GM10248 (cell line): ENCODE data around the gene BCAR1.

ENCODE experiments used
- CTCF ChIA-PET: fragments of 300-600 bp; sonication (Branson Sonifier 250); formaldehyde crosslinking; extraction: SDS; loops from one replicate; lab custom pipeline; 2021; ENCODE audit warnings: antibody characterized with exemption; lab: Yijun Ruan, JAX
- POLR2A ChIA-PET: fragments of 350-650 bp; sonication (Branson Sonifier 250); formaldehyde crosslinking; extraction: SDS; loops from one replicate; lab custom pipeline; 2020; ENCODE audit warnings: antibody characterized with exemption; lab: Yijun Ruan, JAX
- DNase-seq: peaks from one replicate; pipeline ENCODE4 v3.0.0; 2012; ENCODE audit errors: extremely low spot score
- CTCF ChIP-seq: IDR thresholded peaks from 2 replicates; pipeline ENCODE4 v1.5.1; 2012; ENCODE audit warnings: mild to moderate bottlenecking, low read depth; ENCODE audit errors: extremely low read depth, missing control alignments, control extremely low read depth

Gene BCAR1, protein sequence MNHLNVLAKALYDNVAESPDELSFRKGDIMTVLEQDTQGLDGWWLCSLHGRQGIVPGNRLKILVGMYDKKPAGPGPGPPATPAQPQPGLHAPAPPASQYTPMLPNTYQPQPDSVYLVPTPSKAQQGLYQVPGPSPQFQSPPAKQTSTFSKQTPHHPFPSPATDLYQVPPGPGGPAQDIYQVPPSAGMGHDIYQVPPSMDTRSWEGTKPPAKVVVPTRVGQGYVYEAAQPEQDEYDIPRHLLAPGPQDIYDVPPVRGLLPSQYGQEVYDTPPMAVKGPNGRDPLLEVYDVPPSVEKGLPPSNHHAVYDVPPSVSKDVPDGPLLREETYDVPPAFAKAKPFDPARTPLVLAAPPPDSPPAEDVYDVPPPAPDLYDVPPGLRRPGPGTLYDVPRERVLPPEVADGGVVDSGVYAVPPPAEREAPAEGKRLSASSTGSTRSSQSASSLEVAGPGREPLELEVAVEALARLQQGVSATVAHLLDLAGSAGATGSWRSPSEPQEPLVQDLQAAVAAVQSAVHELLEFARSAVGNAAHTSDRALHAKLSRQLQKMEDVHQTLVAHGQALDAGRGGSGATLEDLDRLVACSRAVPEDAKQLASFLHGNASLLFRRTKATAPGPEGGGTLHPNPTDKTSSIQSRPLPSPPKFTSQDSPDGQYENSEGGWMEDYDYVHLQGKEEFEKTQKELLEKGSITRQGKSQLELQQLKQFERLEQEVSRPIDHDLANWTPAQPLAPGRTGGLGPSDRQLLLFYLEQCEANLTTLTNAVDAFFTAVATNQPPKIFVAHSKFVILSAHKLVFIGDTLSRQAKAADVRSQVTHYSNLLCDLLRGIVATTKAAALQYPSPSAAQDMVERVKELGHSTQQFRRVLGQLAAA

DNA sequence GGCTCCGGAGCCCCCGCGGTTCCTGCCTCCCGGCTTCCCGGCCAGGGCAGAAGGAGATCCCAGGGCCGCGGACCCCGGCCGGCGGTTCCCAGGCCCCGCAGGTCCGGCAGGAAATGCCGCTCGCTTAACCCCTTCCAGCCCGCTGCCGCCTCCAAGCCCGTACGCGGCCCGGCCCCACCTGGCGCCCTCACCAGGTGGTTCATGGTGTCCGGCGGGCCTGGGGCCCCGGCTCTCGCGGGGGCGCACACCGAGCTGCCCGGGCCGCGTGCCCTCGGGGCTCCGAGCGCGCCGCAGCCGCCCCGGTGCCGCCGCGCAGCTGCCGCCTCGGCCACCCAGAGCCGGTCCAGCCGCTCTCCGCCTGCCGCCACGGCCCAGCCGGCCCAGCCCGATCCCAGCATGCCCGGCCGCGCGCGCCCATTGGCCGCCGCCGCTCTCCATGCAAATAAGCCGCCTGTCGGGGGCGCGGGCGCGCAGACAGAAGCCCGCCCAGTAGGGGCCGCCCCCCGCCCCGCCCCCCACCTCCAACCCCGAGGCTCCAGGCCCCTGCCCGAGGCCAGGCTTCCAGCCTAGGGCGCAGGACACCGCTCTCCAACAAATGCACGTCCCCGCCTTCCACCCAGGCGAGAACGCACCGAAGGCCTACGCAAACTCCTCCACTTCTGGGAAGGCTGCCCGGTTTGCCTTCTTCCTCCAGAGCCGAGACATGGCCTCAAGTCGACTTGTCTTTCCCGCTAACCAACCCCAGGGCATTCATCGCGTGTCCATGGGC is at the start of gene BCAR1:
Gene BCAR1 (minus strand): TSS at position 345 of the 769 bp plus-strand sequence. CDS start 142 bp downstream, at position 203.
- ChIA-PET POLR2A (no interaction called here), CTCF (interaction anchor here (1.0 to 7.5 kb wide), 3 partner anchors 16 to 213 kb away, joined by 3 to 62 read pairs (median 3); partner anchors contain the start of gene TMEM170A)
- peak; percentile 93 for DNase-seq
- TF ChIP-seq CTCF, result peak; percentile 12

DNA sequence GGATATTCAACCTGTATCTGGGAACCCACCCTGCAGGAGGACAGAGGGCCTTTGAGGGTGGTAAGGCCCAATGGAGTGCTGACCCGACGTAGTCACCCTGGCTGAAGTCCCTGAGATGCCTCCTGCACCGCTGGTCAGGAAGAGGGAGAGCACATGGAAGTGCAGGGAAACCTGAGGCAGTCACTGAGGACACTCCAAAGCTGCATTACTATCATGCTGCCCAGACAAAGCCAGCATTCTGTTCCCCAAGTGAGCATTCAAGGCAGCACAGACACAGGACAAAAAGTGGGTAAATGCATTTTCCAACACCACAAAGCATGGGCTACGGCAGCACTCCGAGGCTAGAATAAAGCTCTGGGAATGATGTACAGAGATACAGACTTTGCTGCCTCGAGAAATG is 46.8 kb upstream of the BCAR1 start:
- DNase-seq, result no peak
- ChIA-PET POLR2A (no interaction called here), CTCF (interaction anchor here (1.6 kb wide), 1 partner anchor 64 kb away, joined by 4 read pairs; no protein-coding TSS in a partner anchor)
- TF ChIP-seq CTCF, result no peak

DNA sequence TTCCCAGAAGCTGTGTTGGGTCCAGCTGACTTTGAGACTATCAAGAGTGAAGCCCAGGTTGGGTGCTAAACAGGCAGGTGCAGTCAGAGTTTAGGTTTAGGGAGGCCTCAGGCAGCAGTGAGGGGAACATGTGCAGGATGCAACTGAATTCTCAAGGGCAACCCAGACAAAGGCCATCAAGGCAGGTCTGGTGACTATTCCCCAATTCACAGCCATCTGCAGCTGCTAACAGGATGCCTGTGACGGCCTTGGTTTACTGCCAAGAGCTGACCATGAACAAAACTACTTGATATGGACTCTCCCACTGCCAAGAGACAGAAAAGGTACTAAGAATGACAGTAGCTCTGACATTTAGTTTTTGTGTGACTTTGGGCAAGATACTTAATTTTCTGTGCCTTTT is 45.2 kb upstream of the BCAR1 start:
- ChIA-PET POLR2A (no interaction called here), CTCF (no interaction called here)
- TF ChIP-seq CTCF, result no peak
- no peak for DNase-seq

DNA sequence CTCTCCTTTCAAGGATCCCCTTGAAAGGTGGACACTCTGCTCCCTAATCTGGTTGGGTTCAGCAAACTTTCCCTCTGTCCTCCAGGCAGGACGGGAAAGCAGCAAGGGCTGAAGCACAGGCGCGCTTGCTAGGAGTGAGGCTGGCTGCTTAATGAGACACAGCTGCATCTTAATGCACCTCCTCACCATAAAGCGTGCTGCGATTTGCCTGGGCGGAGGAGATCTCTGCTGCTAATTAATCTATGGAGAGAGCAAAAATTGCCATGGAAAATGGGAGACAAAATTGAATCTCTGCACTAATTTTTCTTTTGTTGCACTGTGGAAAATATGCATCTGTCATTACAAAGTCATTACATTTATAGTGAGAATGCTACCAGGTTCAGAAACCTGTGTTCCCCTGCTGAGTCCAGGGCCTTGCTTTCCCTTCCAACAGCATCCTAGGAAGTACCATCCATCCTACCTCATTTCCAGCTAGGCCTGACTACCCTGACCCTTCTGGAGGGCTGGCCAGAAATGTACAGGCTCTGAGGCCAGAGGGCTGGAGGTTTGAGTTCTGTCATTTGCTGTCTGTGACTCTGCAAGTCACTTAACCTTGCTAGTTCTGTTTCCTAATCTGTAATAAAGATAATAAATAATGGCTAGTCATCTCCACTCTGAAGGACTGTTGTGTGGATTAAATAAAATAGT is 43.5 kb upstream of the BCAR1 start:
- no peak for DNase-seq
- ChIA-PET CTCF (interaction anchor here (1.0 to 1.9 kb wide), 4 partner anchors 11 to 61 kb away, joined by 3 to 7 read pairs (median 3); no protein-coding TSS in a partner anchor), POLR2A (no interaction called here)
- TF ChIP-seq CTCF, result no peak

DNA sequence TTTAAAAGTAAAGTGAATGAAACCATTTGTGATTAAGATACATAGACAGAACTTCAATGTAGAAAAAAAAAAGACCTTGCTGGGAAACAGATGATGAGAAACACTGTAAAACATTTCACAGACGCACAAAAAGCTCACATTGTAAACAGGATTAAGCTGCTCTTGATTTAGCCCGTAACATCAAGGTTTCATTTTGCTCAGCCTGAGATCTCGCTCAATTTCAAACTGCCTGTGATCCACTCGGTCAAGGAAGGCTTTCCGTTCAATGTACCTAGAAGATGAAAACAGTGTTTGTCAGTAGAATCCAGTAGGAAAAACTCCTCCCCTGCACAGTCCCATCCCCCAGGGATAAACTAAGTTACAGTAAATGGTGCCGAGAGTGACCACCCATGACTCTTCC is 42.3 kb upstream of the BCAR1 start:
- POLR2A ChIA-PET, result no interaction called here
- no peak for TF ChIP-seq CTCF
- no peak for DNase-seq
- CTCF ChIA-PET, result interaction anchor here (1.0 to 2.7 kb wide), 4 partner anchors 11 to 60 kb away, joined by 3 to 12 read pairs (median 6); no protein-coding TSS in a partner anchor
